ENCODE measurements around the gene TUBGCP3. TPM values are rescaled to one million over a fixed set of nuclear protein-coding genes. Genes with fewer than 3 reads are reported as not detected.

TUBGCP3 gene
- total RNA-seq, 1 experiment from 2014 or later: 12.2 TPM

- DNase-seq (ENCODE audit: low read depth): no peak
Observed at GRCh38 chr13:112617754-112618375, 29.9 kb upstream of the TUBGCP3 start.

GRCh38 chr13:112616586-112617362 is 28.8 kb upstream of the TUBGCP3 start:
- DNase-seq (ENCODE audit: low read depth): peak; percentile 37

GRCh38 chr13:112615391-112615790 is 27.4 kb upstream of the TUBGCP3 start:
- DNase-seq (ENCODE audit: low read depth): no peak

- no peak for DNase-seq (ENCODE audit: low read depth)
Observed at GRCh38 chr13:112614835-112615234, 26.9 kb upstream of the TUBGCP3 start.

GRCh38 chr13:112608212-112608611 is 20.3 kb upstream of the TUBGCP3 start:
- no peak for DNase-seq (ENCODE audit: low read depth)

GRCh38 chr13:112606109-112607001 is 18.4 kb upstream of the TUBGCP3 start:
- peak; percentile 91 for DNase-seq (ENCODE audit: low read depth)

- DNase-seq (ENCODE audit: low read depth): no peak
Observed at GRCh38 chr13:112605531-112605990, 17.6 kb upstream of the TUBGCP3 start.

GRCh38 chr13:112603641-112604225 is 15.8 kb upstream of the TUBGCP3 start:
- DNase-seq (ENCODE audit: low read depth): peak; percentile 55

GRCh38 chr13:112602189-112602588 is 14.2 kb upstream of the TUBGCP3 start:
- DNase-seq (ENCODE audit: low read depth): no peak

GRCh38 chr13:112601371-112601770 is 13.4 kb upstream of the TUBGCP3 start:
- DNase-seq (ENCODE audit: low read depth): no peak

- DNase-seq (ENCODE audit: low read depth): no peak
Observed at GRCh38 chr13:112596235-112596634, 8.3 kb upstream of the TUBGCP3 start.

GRCh38 chr13:112592647-112593046 is 4.7 kb upstream of the TUBGCP3 start:
- no peak for DNase-seq (ENCODE audit: low read depth)

- no peak for DNase-seq (ENCODE audit: low read depth)
Observed at GRCh38 chr13:112592181-112592580, 4.2 kb upstream of the TUBGCP3 start.

- DNase-seq (ENCODE audit: low read depth): no peak
Observed at GRCh38 chr13:112588490-112589297, 741 bp upstream of the TUBGCP3 start.

GRCh38 chr13:112587212-112587763 is 665 bp downstream of the TUBGCP3 start:
- DNase-seq (ENCODE audit: low read depth): peak; percentile 86

GRCh38 chr13:112586334-112586960 is 1.5 kb downstream of the TUBGCP3 start:
- DNase-seq (ENCODE audit: low read depth): no peak

- no peak for DNase-seq (ENCODE audit: low read depth)
Observed at GRCh38 chr13:112583592-112584277, 4.2 kb downstream of the TUBGCP3 start.

- no peak for DNase-seq (ENCODE audit: low read depth)
Observed at GRCh38 chr13:112582263-112582662, 5.7 kb downstream of the TUBGCP3 start.

- DNase-seq (ENCODE audit: low read depth): no peak
Observed at GRCh38 chr13:112580912-112581311, 7.0 kb downstream of the TUBGCP3 start.

- DNase-seq (ENCODE audit: low read depth): no peak
Observed at GRCh38 chr13:112580211-112580610, 7.7 kb downstream of the TUBGCP3 start.

Data from Daoy (cell line).